HCT116 (cell line): ENCODE results near the gene CPEB3. TPM values are rescaled to one million over a fixed set of nuclear protein-coding genes. Genes with fewer than 3 reads are reported as not detected.

Experiments used
- ATAC-seq: fragments of 200-7000 bp; cut with Tn5 transposase; 2 replicates; pipeline ENCODE4 v1.9.1; 2020; ENCODE audit warnings: mild to moderate bottlenecking, moderate library complexity
- BruUV-seq: library from RNA; stranded (reverse); fragments of 400-500 nt; replicated peaks from 2 replicates; lab custom pipeline; 2021; lab: Mats Ljungman, UMichigan
- CTCF ChIA-PET: fragments of 300-600 bp; sonication (Branson Sonifier 250); formaldehyde crosslinking; loops from one replicate; lab custom pipeline; 2021; ENCODE audit warnings: antibody characterized with exemption; lab: Charles Lee
- POLR2A ChIA-PET: fragments of 300-600, 350-600 bp; sonication (Branson Sonifier 250); formaldehyde crosslinking; loops from one replicate; lab custom pipeline; 2021; ENCODE audit warnings: antibody characterized with exemption; lab: Charles Lee
- RAD21 ChIA-PET, 2 experiments: fragments of 300-600 bp; sonication (Branson Sonifier 250); formaldehyde crosslinking; loops; one replicate each; lab custom pipeline; 2023; ENCODE audit warnings: low total read pairs in 2 of 2; ENCODE audit not compliant: uncharacterized antibody in 2 of 2, unreplicated experiment in 2 of 2, low non-redundant PET in 1 of 2; lab: Charles Lee
- DNase-seq: peaks from one replicate; pipeline ENCODE4 v3.0.0-alpha.2; 2010; ENCODE audit warnings: low read depth, low spot score
- H2AFZ ChIP-seq: fragments of 200-600 bp; shearing (Covaris generic), sonication (generic); 2 replicates; pipeline ENCODE4 v1.6.1; 2017; ENCODE audit warnings: low read depth, mixed run types, mixed read lengths, antibody characterized with exemption, low read length; ENCODE audit not compliant: poor library complexity, severe bottlenecking
- H3K27ac ChIP-seq: 2 replicates; pipeline ENCODE4 v1.5.1; 2012; ENCODE audit warnings: low read depth, low read length
- H3K27me3 ChIP-seq: fragments of 200-600 bp; sonication (generic); 2 replicates; pipeline ENCODE4 v1.6.1; 2016; ENCODE audit warnings: mixed run types, low read length, mixed read lengths; ENCODE audit not compliant: insufficient read depth
- H3K36me3 ChIP-seq, 2 experiments: fragments of 200-500 bp in 1 of 2; fragments of 200-600 bp in 1 of 2; sonication (Bioruptor generic) in 1 of 2; sonication (generic) in 1 of 2; 2 replicates each; pipeline versions ENCODE4 v1.5.1 to v1.6.1; 2014 to 2016; ENCODE audit warnings: low read length in 2 of 2, inconsistent platforms in 1 of 2, mixed read lengths in 1 of 2, mixed run types in 1 of 2; ENCODE audit not compliant: insufficient read depth in 2 of 2, control insufficient read depth in 1 of 2
- H3K4me1 ChIP-seq, 2 experiments: fragments of 200-600 bp in 1 of 2; sonication (generic) in 1 of 2; 2 replicates each; pipeline versions ENCODE4 v1.5.1 to v1.6.1; 2012 to 2017; ENCODE audit warnings: low read length in 2 of 2, inconsistent platforms in 1 of 2, mild to moderate bottlenecking in 1 of 2, mixed read lengths in 1 of 2, mixed run types in 1 of 2, moderate library complexity in 1 of 2; ENCODE audit not compliant: insufficient read depth in 2 of 2, control insufficient read depth in 1 of 2
- H3K4me2 ChIP-seq: fragments of 200-600 bp; sonication (generic); 2 replicates; pipeline ENCODE4 v1.6.1; 2017; ENCODE audit warnings: mixed run types, low read length, mixed read lengths
- H3K4me3 ChIP-seq, 2 experiments: fragments of 200-600 bp in 1 of 2; sonication (generic) in 1 of 2; replicated peaks in 1 of 2; 2 replicates each; pipeline ENCODE4 v1.5.1; 2011 to 2016; ENCODE audit warnings: low read length in 2 of 2, control low read depth in 1 of 2, low read depth in 1 of 2, mild to moderate bottlenecking in 1 of 2, mixed read lengths in 1 of 2, mixed run types in 1 of 2
- H3K79me2 ChIP-seq: fragments of 200-600 bp; sonication (generic); 2 replicates; pipeline ENCODE4 v1.6.1; 2017; ENCODE audit warnings: mild to moderate bottlenecking, mixed run types, low read length, moderate library complexity, mixed read lengths; ENCODE audit not compliant: insufficient read depth
- H3K9ac ChIP-seq: fragments of 200-600 bp; sonication (generic); 2 replicates; pipeline ENCODE4 v1.6.1; 2016; ENCODE audit warnings: low read length, mixed read lengths
- H3K9me2 ChIP-seq: fragments of 200-600 bp; sonication (generic), shearing (Covaris generic); 2 replicates; pipeline ENCODE4 v1.6.1; 2017; ENCODE audit warnings: mixed run types, mild to moderate bottlenecking, moderate library complexity; ENCODE audit not compliant: insufficient read depth
- H3K9me3 ChIP-seq, 2 experiments: fragments of 200-500 bp in 1 of 2; fragments of 200-600 bp in 1 of 2; sonication (Bioruptor generic) in 1 of 2; sonication (generic) in 1 of 2; 2 replicates each; pipeline ENCODE4 v1.6.1; 2014 to 2017; ENCODE audit warnings: low read length in 2 of 2, mixed read lengths in 2 of 2, inconsistent platforms in 1 of 2, low read depth in 1 of 2, mild to moderate bottlenecking in 1 of 2, mixed run types in 1 of 2, moderate library complexity in 1 of 2; ENCODE audit not compliant: control insufficient read depth in 1 of 2, insufficient read depth in 1 of 2
- H4K20me1 ChIP-seq: fragments of 200-600 bp; sonication (generic), shearing (Covaris generic); 2 replicates; pipeline ENCODE4 v1.6.1; 2017; ENCODE audit warnings: mixed run types, mild to moderate bottlenecking, moderate library complexity; ENCODE audit not compliant: insufficient read depth
- CBX3 ChIP-seq: IDR thresholded peaks from 2 replicates; pipeline ENCODE4 v1.6.1; 2012; ENCODE audit warnings: low read depth
- CTCF ChIP-seq, 3 experiments: fragments of 200-600 bp in 1 of 3; sonication (generic) in 1 of 3; IDR thresholded peaks in 2 of 3; conservative IDR thresholded peaks in 1 of 3; 2 replicates each; pipeline ENCODE4 v1.5.1; 2012 to 2017; ENCODE audit warnings: low read depth in 2 of 3, low read length in 2 of 3, antibody characterized with exemption in 1 of 3, borderline replicate concordance in 1 of 3, control low read depth in 1 of 3, mild to moderate bottlenecking in 1 of 3, mixed read lengths in 1 of 3, mixed run types in 1 of 3, moderate library complexity in 1 of 3; ENCODE audit not compliant: insufficient read depth in 1 of 3
- EGR1 ChIP-seq: IDR thresholded peaks from 2 replicates; pipeline ENCODE4 v1.6.1; 2012; ENCODE audit warnings: low read depth
- ELF1 ChIP-seq: IDR thresholded peaks from 2 replicates; pipeline ENCODE4 v1.6.1; 2012; ENCODE audit warnings: low read depth, borderline replicate concordance
- EZH2 ChIP-seq: fragments of 200-600 bp; sonication (generic); IDR thresholded peaks from 2 replicates; pipeline ENCODE4 v1.6.1; 2017; ENCODE audit warnings: antibody characterized with exemption, mixed run types
- JUND ChIP-seq: IDR thresholded peaks from 2 replicates; pipeline ENCODE4 v1.6.1; 2012
- MAX ChIP-seq: IDR thresholded peaks from 2 replicates; pipeline ENCODE4 v1.6.1; 2012
- RAD21 ChIP-seq: IDR thresholded peaks from 2 replicates; pipeline ENCODE4 v1.6.1; 2012; ENCODE audit warnings: low read depth, mild to moderate bottlenecking
- SIN3A ChIP-seq: IDR thresholded peaks from 2 replicates; pipeline ENCODE4 v1.6.1; 2012; ENCODE audit warnings: low read depth
- SP1 ChIP-seq: IDR thresholded peaks from 2 replicates; pipeline ENCODE4 v1.6.1; 2012; ENCODE audit warnings: low read depth
- SRF ChIP-seq: IDR thresholded peaks from 2 replicates; pipeline ENCODE4 v1.6.1; 2012; ENCODE audit warnings: low read depth
- TCF7L2 ChIP-seq: IDR thresholded peaks from 2 replicates; pipeline ENCODE4 v1.7.0; 2011; ENCODE audit warnings: borderline replicate concordance, inconsistent platforms; ENCODE audit not compliant: insufficient read depth, insufficient read length; ENCODE audit errors: extremely low read depth
- YY1 ChIP-seq: IDR thresholded peaks from 2 replicates; pipeline ENCODE4 v1.6.1; 2011; ENCODE audit warnings: low read length, low read depth, moderate library complexity, mild to moderate bottlenecking; ENCODE audit not compliant: insufficient replicate concordance; ENCODE audit errors: extremely low read depth
- ZBTB33 ChIP-seq: IDR thresholded peaks from 2 replicates; pipeline ENCODE4 v1.6.1; 2011; ENCODE audit warnings: mild to moderate bottlenecking, low read length, moderate library complexity; ENCODE audit not compliant: insufficient replicate concordance; ENCODE audit errors: extremely low read depth
- ZNF274 ChIP-seq: fragments of 200-500 bp; sonication (Bioruptor generic); IDR thresholded peaks from 2 replicates; pipeline ENCODE4 v1.6.1; 2014; ENCODE audit warnings: mild to moderate bottlenecking, low read depth, low read length, inconsistent platforms
- intact Hi-C: fragments of 100-400 bp; cut with micrococcal nuclease; formaldehyde crosslinking; loops from 2 replicates; pipeline ENCODE4 v1.10.0; 2022
- total RNA-seq: library from RNA; stranded (reverse); gene quantifications from one replicate; pipeline ENCODE4 v1.2.1, GENCODE V29; 2021; ENCODE audit not compliant: unreplicated experiment

CPEB3 gene
- total RNA-seq, 1 experiment from 2014 or later = 3.0 TPM

- BruUV-seq = no TSS peak
- POLR2A ChIA-PET = no interaction called here
- Histone ChIP-seq H3K9me2 (no peaks in the 10 kb centered on the region), H3K9me3 (no peaks in the 10 kb centered on the region), H3K36me3 (no peaks in the 10 kb centered on the region), H3K79me2 (no peaks in the 10 kb centered on the region), H3K9ac (no peak overlapping the region), H3K27me3 (no peaks in the 10 kb centered on the region), H3K4me2 (no peak overlapping the region), H3K4me1 (peaks cover 23 to 25% of the 10 kb centered on the region in 2 experiments), H4K20me1 (no peaks in the 10 kb centered on the region), H3K27ac (no peak overlapping the region), H3K4me3 (no peak overlapping the region), H2AFZ (no peak overlapping the region)
- CTCF ChIA-PET = no interaction called here
- DNase-seq (no peak), ATAC-seq (no peak)
- TF ChIP-seq JUND (no peak), SP1 (0 out of 2 replicates have a peak, but pooled peaks have one; percentile 7)
- intact Hi-C loops = no loop called here
- RAD21 ChIA-PET = no interaction called here
These were observed 167.9 kb downstream of the CPEB3 start for GRCh38 chr10:92122941-92123450.

- ChIA-PET RAD21 (no interaction called here), CTCF (no interaction called here), POLR2A (no interaction called here)
- H3K4me1 ChIP-seq = peaks cover 23 to 25% of the 10 kb centered on the region in 2 experiments
- H3K4me2 ChIP-seq = no peak overlapping the region
- H4K20me1 ChIP-seq = no peaks in the 10 kb centered on the region
- no peaks in the 10 kb centered on the region for H3K27me3 ChIP-seq
- no peak overlapping the region for H3K9ac ChIP-seq
- BruUV-seq = no TSS peak
- no peaks in the 10 kb centered on the region for H3K9me3 ChIP-seq
- ATAC-seq (no peak), DNase-seq (no peak)
- no peak overlapping the region for H3K27ac ChIP-seq
- no peaks in the 10 kb centered on the region for H3K79me2 ChIP-seq
- no peak overlapping the region for H3K4me3 ChIP-seq
- no peak overlapping the region for H2AFZ ChIP-seq
- no peaks in the 10 kb centered on the region for H3K36me3 ChIP-seq
- no peaks in the 10 kb centered on the region for H3K9me2 ChIP-seq
- intact Hi-C loops = no loop called here
- TF ChIP-seq EGR1 (no peak), ELF1 (no peak), ZNF274 (no peak), SIN3A (no peak), MAX (no peak), YY1 (no peak), CTCF (IDR thresholded peaks at IDR 0.05 in 2 of 3, conservative IDR thresholded peaks at IDR 0.05 in 1 of 3; ENCODE audit: borderline replicate concordance in 1 of 3, insufficient read depth in 1 of 3, low read depth in 2 of 3, low read length in 2 of 3) (no peak), EZH2 (no peak), SP1 (no peak), ZBTB33 (no peak), SRF (no peak), RAD21 (no peak), CBX3 (no peak), TCF7L2 (no peak)
These were observed 169.0 kb downstream of the CPEB3 start for GRCh38 chr10:92121686-92122492.
